T-helper 1 cell treated with Interleukin-12 subunit alpha and Interleukin-12 subunit beta and Interleukin-4 antibody, amounts not matched to agents 30 μg/mL and 1 μg/mL, for 36 hours (primary cell): Measurements from ENCODE around the gene INPP5B.

Source experiments
- H3K27ac Mint-ChIP-seq: one replicate; pipeline ENCODE4 v1.8.0; 2021; ENCODE audit warnings: mild to moderate bottlenecking, mixed read lengths
- H3K27me3 Mint-ChIP-seq: one replicate; pipeline ENCODE4 v1.8.0; 2021; ENCODE audit warnings: low read depth, mixed read lengths
- H3K36me3 Mint-ChIP-seq: one replicate; pipeline ENCODE4 v1.8.0; 2021; ENCODE audit warnings: low read depth, mixed read lengths
- H3K4me1 Mint-ChIP-seq: one replicate; pipeline ENCODE4 v1.8.0; 2021; ENCODE audit warnings: low read depth, mixed read lengths
- H3K4me3 Mint-ChIP-seq: one replicate; pipeline ENCODE4 v1.8.0; 2021; ENCODE audit warnings: mild to moderate bottlenecking, moderate library complexity, mixed read lengths
- H3K9me3 Mint-ChIP-seq: one replicate; pipeline ENCODE4 v1.8.0; 2021; ENCODE audit warnings: mixed read lengths

The INPP5B gene

GRCh38 chr1:37884145-37884544 is 62.7 kb downstream of the INPP5B start:
- no peaks in the 10 kb centered on the region for H3K9me3 Mint-ChIP-seq
- no peak overlapping the region for H3K4me3 Mint-ChIP-seq
- peak overlapping the region; percentile 26 for H3K27ac Mint-ChIP-seq
- H3K36me3 Mint-ChIP-seq, result peaks cover 30% of the 10 kb centered on the region
- H3K4me1 Mint-ChIP-seq, result no peaks in the 10 kb centered on the region
- H3K27me3 Mint-ChIP-seq, result no peaks in the 10 kb centered on the region

- H3K4me1 Mint-ChIP-seq, result no peaks in the 10 kb centered on the region
- H3K4me3 Mint-ChIP-seq, result no peak overlapping the region
- no peak overlapping the region for H3K27ac Mint-ChIP-seq
- H3K27me3 Mint-ChIP-seq, result no peaks in the 10 kb centered on the region
- H3K9me3 Mint-ChIP-seq, result no peaks in the 10 kb centered on the region
- peaks cover 30% of the 10 kb centered on the region for H3K36me3 Mint-ChIP-seq
Observed at GRCh38 chr1:37883671-37884070, 63.2 kb downstream of the INPP5B start.

- Mint-ChIP-seq H3K27me3 (no peaks in the 10 kb centered on the region), H3K27ac (no peak overlapping the region), H3K4me3 (no peak overlapping the region), H3K4me1 (no peaks in the 10 kb centered on the region), H3K36me3 (peaks cover 30% of the 10 kb centered on the region), H3K9me3 (no peaks in the 10 kb centered on the region)
Observed at GRCh38 chr1:37879865-37880264, 67.0 kb downstream of the INPP5B start.

- Mint-ChIP-seq H3K36me3 (peaks cover 32% of the 10 kb centered on the region), H3K27ac (no peak overlapping the region), H3K4me3 (no peak overlapping the region)
Observed at GRCh38 chr1:37878071-37878470, 68.8 kb downstream of the INPP5B start.

GRCh38 chr1:37875833-37876232 is 71.0 kb downstream of the INPP5B start:
- Mint-ChIP-seq H3K4me1 (no peaks in the 10 kb centered on the region), H3K27ac (no peak overlapping the region), H3K36me3 (peaks cover 23% of the 10 kb centered on the region), H3K9me3 (no peaks in the 10 kb centered on the region), H3K27me3 (no peaks in the 10 kb centered on the region), H3K4me3 (no peak overlapping the region)

More at GRCh38 chr1:37878071-37878470, 68.8 kb downstream of the INPP5B start:
- Mint-ChIP-seq H3K9me3 (no peaks in the 10 kb centered on the region), H3K27me3 (no peaks in the 10 kb centered on the region), H3K4me1 (no peaks in the 10 kb centered on the region)

GRCh38 chr1:37872692-37873091 is 74.2 kb downstream of the INPP5B start:
- H3K27ac Mint-ChIP-seq, result no peak overlapping the region
- H3K4me3 Mint-ChIP-seq, result no peak overlapping the region
- no peaks in the 10 kb centered on the region for H3K4me1 Mint-ChIP-seq
- H3K9me3 Mint-ChIP-seq, result no peaks in the 10 kb centered on the region
- H3K27me3 Mint-ChIP-seq, result no peaks in the 10 kb centered on the region
- H3K36me3 Mint-ChIP-seq, result peaks cover 24% of the 10 kb centered on the region

GRCh38 chr1:37868466-37868865 is 78.4 kb downstream of the INPP5B start:
- Mint-ChIP-seq H3K4me1 (peaks cover 3% of the 10 kb centered on the region), H3K36me3 (peaks cover 29% of the 10 kb centered on the region), H3K9me3 (no peaks in the 10 kb centered on the region), H3K4me3 (no peak overlapping the region), H3K27ac (no peak overlapping the region), H3K27me3 (no peaks in the 10 kb centered on the region)

- Mint-ChIP-seq H3K36me3 (peaks cover 28% of the 10 kb centered on the region), H3K4me3 (no peak overlapping the region), H3K9me3 (no peaks in the 10 kb centered on the region), H3K27ac (no peak overlapping the region), H3K4me1 (peaks cover 3% of the 10 kb centered on the region), H3K27me3 (no peaks in the 10 kb centered on the region)
Observed at GRCh38 chr1:37867784-37868183, 79.1 kb downstream of the INPP5B start.

GRCh38 chr1:37866491-37866890 is 80.4 kb downstream of the INPP5B start:
- no peak overlapping the region for H3K4me3 Mint-ChIP-seq
- no peaks in the 10 kb centered on the region for H3K9me3 Mint-ChIP-seq
- no peaks in the 10 kb centered on the region for H3K27me3 Mint-ChIP-seq
- no peak overlapping the region for H3K27ac Mint-ChIP-seq
- H3K36me3 Mint-ChIP-seq, result peaks cover 29% of the 10 kb centered on the region
- H3K4me1 Mint-ChIP-seq, result peaks cover 3% of the 10 kb centered on the region

GRCh38 chr1:37865348-37866120 is 81.3 kb downstream of the INPP5B start:
- Mint-ChIP-seq H3K9me3 (no peaks in the 10 kb centered on the region), H3K36me3 (peaks cover 29% of the 10 kb centered on the region), H3K4me1 (peaks cover 3% of the 10 kb centered on the region), H3K27me3 (no peaks in the 10 kb centered on the region), H3K27ac (no peak overlapping the region), H3K4me3 (no peak overlapping the region)

GRCh38 chr1:37862330-37862729 is 84.5 kb downstream of the INPP5B start:
- no peaks in the 10 kb centered on the region for H3K9me3 Mint-ChIP-seq
- H3K36me3 Mint-ChIP-seq, result peaks cover 22% of the 10 kb centered on the region
- no peak overlapping the region for H3K27ac Mint-ChIP-seq
- no peaks in the 10 kb centered on the region for H3K27me3 Mint-ChIP-seq
- H3K4me3 Mint-ChIP-seq, result no peak overlapping the region
- peaks cover 18% of the 10 kb centered on the region for H3K4me1 Mint-ChIP-seq

GRCh38 chr1:37861151-37861550 is 85.7 kb downstream of the INPP5B start:
- Mint-ChIP-seq H3K27ac (no peak overlapping the region), H3K27me3 (no peaks in the 10 kb centered on the region), H3K4me1 (peaks cover 25% of the 10 kb centered on the region), H3K9me3 (no peaks in the 10 kb centered on the region), H3K4me3 (no peak overlapping the region), H3K36me3 (peaks cover 22% of the 10 kb centered on the region)

GRCh38 chr1:37860346-37860666 is 86.5 kb downstream of the INPP5B start:
- Mint-ChIP-seq H3K27me3 (no peaks in the 10 kb centered on the region), H3K36me3 (peaks cover 20% of the 10 kb centered on the region), H3K27ac (peak overlapping the region; percentile 95), H3K4me3 (peak overlapping the region; percentile 95), H3K4me1 (peaks cover 23% of the 10 kb centered on the region), H3K9me3 (no peaks in the 10 kb centered on the region)

- Mint-ChIP-seq H3K4me3 (peak within 1 kb of the TSS; percentile 95), H3K9me3 (no peaks in the 10 kb centered on the region), H3K27me3 (no peaks in the 10 kb centered on the region), H3K4me1 (peaks cover 22% of the 10 kb centered on the region), H3K27ac (peak within 1 kb of the TSS; percentile 95), H3K36me3 (peaks cover 23% of the 10 kb centered on the region)
Observed at GRCh38 chr1:37859507-37860345, 87.1 kb downstream of the INPP5B start, which contains the start of gene MTF1. Gene MTF1, minus strand, starts transcription at chr1:37859592. Its CDS starts 1,934 bp downstream, at chr1:37857658.
